Natural killer cell (primary cell): Measurements from ENCODE around the gene CENPB. TPM values are rescaled to one million over a fixed set of nuclear protein-coding genes. Genes with fewer than 3 reads are reported as not detected.

ENCODE experiments used
- ATAC-seq, 3 donors: fragments of 150-1000 bp in 2 of 3; fragments of 200-7000 bp in 1 of 3; cut with Tn5 transposase; 1 replicate in 1 of 3; 2 replicates in 2 of 3; pipeline ENCODE4 v1.10.0; 2021; ENCODE audit warnings: mild to moderate bottlenecking in 2 of 3, moderate library complexity in 2 of 3
- DNase-seq, 2 donors: peaks; one replicate each; pipeline versions ENCODE4 v3.0.0 to v3.0.0-alpha.2; 2013 to 2021; ENCODE audit warnings: mixed read lengths in 1 of 2
- H3K27ac ChIP-seq: one replicate; pipeline ENCODE4 v1.5.1; 2013; ENCODE audit warnings: mild to moderate bottlenecking, low read length
- H3K27me3 ChIP-seq: one replicate; pipeline ENCODE4 v1.6.1; 2013; ENCODE audit warnings: low read length; ENCODE audit not compliant: control insufficient read depth, insufficient read depth
- H3K36me3 ChIP-seq: one replicate; pipeline ENCODE4 v1.6.1; 2013; ENCODE audit warnings: low read length; ENCODE audit not compliant: control insufficient read depth, insufficient read depth
- H3K4me1 ChIP-seq: one replicate; pipeline ENCODE4 v1.6.1; 2013; ENCODE audit warnings: low read length; ENCODE audit not compliant: control insufficient read depth, insufficient read depth
- H3K4me3 ChIP-seq: one replicate; pipeline ENCODE4 v1.5.1; 2013; ENCODE audit warnings: low read length
- H3K9me3 ChIP-seq: one replicate; pipeline ENCODE4 v1.6.1; 2013; ENCODE audit warnings: low read length; ENCODE audit not compliant: control insufficient read depth, insufficient read depth
- H3K27ac Mint-ChIP-seq, 2 donors: one replicate each; pipeline ENCODE4 v1.8.0; 2022; ENCODE audit warnings: mild to moderate bottlenecking in 2 of 2, mixed read lengths in 2 of 2, moderate library complexity in 1 of 2
- H3K27me3 Mint-ChIP-seq, 2 donors: one replicate each; pipeline ENCODE4 v1.8.0; 2022; ENCODE audit warnings: low read depth in 2 of 2, mixed read lengths in 2 of 2
- H3K36me3 Mint-ChIP-seq: one replicate; pipeline ENCODE4 v1.8.0; 2022; ENCODE audit warnings: mixed read lengths
- H3K4me1 Mint-ChIP-seq, 2 donors: one replicate each; pipeline ENCODE4 v1.8.0; 2022; ENCODE audit warnings: mixed read lengths in 2 of 2
- H3K4me3 Mint-ChIP-seq: one replicate; pipeline ENCODE4 v1.8.0; 2022; ENCODE audit warnings: mild to moderate bottlenecking, moderate library complexity, mixed read lengths
- H3K9me3 Mint-ChIP-seq, 2 donors: one replicate each; pipeline ENCODE4 v1.8.0; 2022; ENCODE audit warnings: mixed read lengths in 2 of 2
- WGBS: methylation state at CpG from one replicate; pipeline ENCODE4 v1.1.7; 2013; ENCODE audit warnings: missing lambda C conversion rate; ENCODE audit not compliant: insufficient coverage; 5-methylcytosine and 5-hydroxymethylcytosine counted together
- intact Hi-C: fragments of 100-400 bp; cut with micrococcal nuclease; formaldehyde crosslinking; loops from one replicate; pipeline ENCODE4 v1.14.2; 2022
- total RNA-seq, 4 donors: library from RNA; stranded (reverse); fragments of 120-200 nt in 1 of 4; gene quantifications; one replicate each; pipeline versions ENCODE4 v1.2.3 to v1.2.4, GENCODE V29; 2013 to 2022
- TF ChIP-seq, protein P1 (sequence below): fragments of 200-600 bp; IDR thresholded peaks from one replicate; pipeline ENCODE4 v1.8.0; 2022; ENCODE audit warnings: antibody characterized with exemption

Gene CENPB
- total RNA-seq, 3 donors from 2014 or later (not counting 1 experiment from before 2014, with no cell fraction given) = 46.7 to 62.6 (median 55.4) TPM

DNA sequence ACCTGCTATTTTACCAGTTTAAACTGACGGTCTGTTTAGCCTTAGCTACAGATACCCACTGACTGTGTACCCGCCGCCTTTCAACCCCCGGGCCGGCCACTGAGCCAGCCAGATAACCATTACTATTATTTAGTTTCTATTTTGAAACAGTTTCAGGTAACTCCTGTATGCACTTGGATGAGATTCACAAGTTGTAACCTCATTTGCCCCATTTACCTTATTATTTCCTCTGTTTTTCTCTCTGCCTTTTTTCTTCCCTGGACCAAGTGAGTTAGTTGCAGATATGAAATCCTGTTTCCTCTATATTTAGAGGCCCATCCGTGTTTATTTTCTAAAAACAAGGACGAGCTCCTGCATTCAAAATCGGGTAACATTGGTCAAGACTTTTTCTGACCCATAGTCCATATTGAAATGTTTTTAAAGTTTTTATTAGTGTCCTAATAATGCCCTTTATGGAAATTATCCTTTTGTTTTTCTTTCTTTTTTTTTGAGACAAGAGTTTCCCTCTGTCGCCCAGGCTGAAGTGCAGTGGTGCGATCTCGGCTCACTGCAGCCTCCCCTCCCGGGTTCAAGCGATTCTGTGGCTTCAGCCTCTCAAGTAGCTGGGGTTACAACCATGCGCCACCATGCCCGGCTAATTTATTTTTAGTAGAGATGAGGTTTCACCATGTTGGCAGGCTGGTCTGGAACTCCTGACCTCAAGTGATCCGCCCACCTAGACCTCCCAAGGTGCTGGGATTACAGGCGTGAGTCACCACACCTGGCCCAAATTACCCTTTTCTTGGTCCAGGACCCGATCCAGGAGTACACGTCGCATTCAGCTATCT is 34.6 kb upstream of the CENPB start:
- peak overlapping the region; percentile 89 for H3K4me3 Mint-ChIP-seq
- TF ChIP-seq, protein P1, sequence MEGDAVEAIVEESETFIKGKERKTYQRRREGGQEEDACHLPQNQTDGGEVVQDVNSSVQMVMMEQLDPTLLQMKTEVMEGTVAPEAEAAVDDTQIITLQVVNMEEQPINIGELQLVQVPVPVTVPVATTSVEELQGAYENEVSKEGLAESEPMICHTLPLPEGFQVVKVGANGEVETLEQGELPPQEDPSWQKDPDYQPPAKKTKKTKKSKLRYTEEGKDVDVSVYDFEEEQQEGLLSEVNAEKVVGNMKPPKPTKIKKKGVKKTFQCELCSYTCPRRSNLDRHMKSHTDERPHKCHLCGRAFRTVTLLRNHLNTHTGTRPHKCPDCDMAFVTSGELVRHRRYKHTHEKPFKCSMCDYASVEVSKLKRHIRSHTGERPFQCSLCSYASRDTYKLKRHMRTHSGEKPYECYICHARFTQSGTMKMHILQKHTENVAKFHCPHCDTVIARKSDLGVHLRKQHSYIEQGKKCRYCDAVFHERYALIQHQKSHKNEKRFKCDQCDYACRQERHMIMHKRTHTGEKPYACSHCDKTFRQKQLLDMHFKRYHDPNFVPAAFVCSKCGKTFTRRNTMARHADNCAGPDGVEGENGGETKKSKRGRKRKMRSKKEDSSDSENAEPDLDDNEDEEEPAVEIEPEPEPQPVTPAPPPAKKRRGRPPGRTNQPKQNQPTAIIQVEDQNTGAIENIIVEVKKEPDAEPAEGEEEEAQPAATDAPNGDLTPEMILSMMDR = no peak
- ATAC-seq (no peak), DNase-seq (no peak)
- Histone ChIP-seq H3K27me3 (no peaks in the 10 kb centered on the region), H3K36me3 (peaks cover 21% of the 10 kb centered on the region), H3K4me1 (peaks cover 45% of the 10 kb centered on the region), H3K27ac (peak overlapping the region; percentile 98), H3K4me3 (peak overlapping the region; percentile 69), H3K9me3 (no peaks in the 10 kb centered on the region)
- H3K9me3 Mint-ChIP-seq = no peaks in the 10 kb centered on the region
- H3K4me1 Mint-ChIP-seq = peaks cover 35 to 53% of the 10 kb centered on the region in 2 donors
- H3K36me3 Mint-ChIP-seq = no peaks in the 10 kb centered on the region
- peak overlapping the region; percentile 97 for H3K27ac Mint-ChIP-seq
- WGBS = 54% methylated on average over 19 of the region's 20 CpGs
- no peaks in the 10 kb centered on the region for H3K27me3 Mint-ChIP-seq
- intact Hi-C loops = loop anchor here (1.0 to 2.0 kb wide), 6 partner anchors 10 to 53 kb away; partner anchors contain the start of gene MAVS

DNA sequence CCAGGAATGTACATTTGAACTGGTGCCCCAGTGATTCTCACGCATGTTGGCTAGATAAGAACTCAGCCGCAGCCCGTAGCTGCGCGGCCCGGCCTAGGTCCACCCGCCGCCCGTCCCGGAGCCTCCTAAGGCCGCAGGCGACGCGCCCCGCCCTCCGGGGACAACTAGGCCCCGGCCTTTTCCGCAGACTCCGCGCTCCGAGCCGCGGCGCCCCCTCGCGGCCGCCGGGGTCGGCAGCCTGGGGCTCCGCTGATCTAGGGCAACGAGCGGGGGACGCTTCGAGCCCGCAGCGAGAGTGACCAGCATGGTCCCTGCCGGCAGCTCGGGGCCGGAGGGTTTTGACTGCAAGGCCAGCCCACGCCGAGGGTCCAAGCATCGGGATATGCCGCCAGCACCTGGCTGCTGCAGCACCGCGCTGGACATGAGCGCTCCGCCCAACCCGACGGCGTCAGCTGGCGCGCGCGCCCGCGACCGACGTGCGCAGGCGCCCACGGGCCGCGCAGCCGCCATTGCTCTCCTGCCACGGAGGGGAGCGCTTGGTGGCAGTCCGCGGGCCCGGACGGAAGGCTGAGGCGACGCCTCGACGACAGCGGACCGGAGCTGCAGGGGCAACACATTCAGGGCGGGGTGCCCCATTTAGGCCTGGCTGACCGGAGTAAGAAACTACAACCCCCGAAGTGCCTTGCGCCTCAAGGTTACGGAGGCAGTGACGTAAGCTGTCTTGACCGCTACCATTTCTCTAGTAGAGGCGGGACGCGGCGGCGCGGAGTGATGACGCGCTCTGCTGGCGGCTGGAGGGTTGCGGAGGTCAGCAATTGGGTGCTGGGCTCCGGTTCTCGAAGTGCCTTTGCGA is 33.7 kb upstream of the CENPB start, which contains the start of gene AP5S1:
TSS of gene AP5S1 (plus strand) at position 500 of the 853 bp plus-strand sequence. CDS start 1,571 bp downstream, outside the sequence.
- H3K9me3 ChIP-seq = no peaks in the 10 kb centered on the region
- under 1% methylated on average over 96 of the region's 96 CpGs for WGBS
- H3K4me3 Mint-ChIP-seq = peak within 1 kb of the TSS; percentile 89
- peak within 1 kb of the TSS; percentile 97 for H3K27ac Mint-ChIP-seq
- H3K4me3 ChIP-seq = peak within 1 kb of the TSS; percentile 69
- no peaks in the 10 kb centered on the region for H3K27me3 ChIP-seq
- H3K4me1 ChIP-seq = peaks cover 54% of the 10 kb centered on the region
- H3K9me3 Mint-ChIP-seq = no peaks in the 10 kb centered on the region
- H3K36me3 ChIP-seq = peaks cover 21% of the 10 kb centered on the region
- peak; percentile 82 to 90 (median 85) for ATAC-seq
- H3K27me3 Mint-ChIP-seq = no peaks in the 10 kb centered on the region
- DNase-seq = peak; percentile 95 to 97
- H3K4me1 Mint-ChIP-seq = peaks cover 43 to 61% of the 10 kb centered on the region in 2 donors
- H3K36me3 Mint-ChIP-seq = no peaks in the 10 kb centered on the region
- TF ChIP-seq, protein P1 = peak; percentile 97
- H3K27ac ChIP-seq = peak within 1 kb of the TSS; percentile 98
- intact Hi-C loops = loop anchor here (1.0 to 2.0 kb wide), 6 partner anchors 9 to 52 kb away; partner anchors contain the start of gene MAVS

DNA sequence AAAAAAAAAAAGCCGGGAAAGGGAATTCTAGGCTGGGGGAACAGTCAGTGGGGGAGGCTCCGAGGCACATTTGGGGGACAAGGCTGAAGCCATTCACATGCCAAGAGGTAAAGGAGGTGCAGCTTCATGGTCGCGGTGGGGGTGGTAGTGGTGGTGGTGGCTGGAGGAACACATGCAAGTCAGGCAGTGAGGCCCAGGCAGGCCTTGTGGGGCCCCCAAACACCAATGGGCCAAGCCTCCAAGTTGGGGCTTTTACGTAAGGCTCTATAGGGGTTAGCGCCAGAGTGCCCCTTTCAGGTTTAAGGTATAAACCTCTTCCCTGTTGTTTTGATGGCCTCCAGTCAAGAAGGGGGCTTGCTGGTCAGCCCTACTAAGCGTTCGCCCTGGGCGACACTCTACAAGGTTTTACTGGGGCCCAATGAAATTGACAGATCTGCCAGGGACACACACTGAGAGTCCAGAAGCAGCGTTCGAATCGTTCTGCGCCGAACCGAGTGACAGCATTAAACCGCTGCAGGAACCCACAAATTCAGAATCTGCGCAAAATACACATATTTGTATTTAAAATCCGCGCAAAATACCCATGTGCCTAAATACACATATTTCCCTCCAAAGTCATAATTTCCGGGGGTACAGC is 33.0 kb upstream of the CENPB start:
- peaks cover 61% of the 10 kb centered on the region for H3K4me1 ChIP-seq

More for the DNA sequence above, 33.0 kb upstream of the CENPB start:
- ATAC-seq (no peak), DNase-seq (no peak)
- Histone ChIP-seq H3K9me3 (no peaks in the 10 kb centered on the region), H3K27me3 (no peaks in the 10 kb centered on the region), H3K27ac (peak overlapping the region; percentile 87), H3K4me3 (peak overlapping the region; percentile 69), H3K36me3 (peaks cover 18% of the 10 kb centered on the region)
- Mint-ChIP-seq H3K9me3 (no peaks in the 10 kb centered on the region), H3K27ac (peak overlapping the region; percentile 97), H3K4me3 (peak overlapping the region; percentile 89), H3K27me3 (no peaks in the 10 kb centered on the region), H3K4me1 (peaks cover 46 to 68% of the 10 kb centered on the region in 2 donors), H3K36me3 (no peaks in the 10 kb centered on the region)
- intact Hi-C loops = loop anchor here (1.0 to 2.0 kb wide), 6 partner anchors 8 to 51 kb away; partner anchors contain the start of gene MAVS
- TF ChIP-seq, protein P1 = no peak
- 64% methylated on average over 19 of the region's 20 CpGs for WGBS
